Measurements from ENCODE around the gene ITGB8.

- TF ChIP-seq CTCF (IDR thresholded peaks at IDR 0.05) (no peak), POLR2A (IDR thresholded peaks at IDR 0.05) (no peak)
Observed at GRCh38 chr7:20354610-20355528, 24.2 kb downstream of the ITGB8 start.
